Measurements from ENCODE around the gene PLAC8. TPM values are rescaled to one million over a fixed set of nuclear protein-coding genes. Genes with fewer than 3 reads are reported as not detected.
"Not testable (repeated sequence)": the region's sequence is repeated elsewhere in the genome, so short reads cannot be mapped to it uniquely, and the experiment has no call there.

PLAC8 gene
- total and polyA plus RNA-seq, 7 experiments from 2014 or later, result 204 to 634 (median 327) TPM

- not testable (repeated sequence) for H3K27me3 ChIP-seq (ENCODE audit: control insufficient read depth in 2 of 2, insufficient read depth in 2 of 2, low read length in 2 of 2); H3K4me3 ChIP-seq (ENCODE audit: low read length); DNase-seq; H3K27me3 Mint-ChIP-seq; H3K27ac ChIP-seq (ENCODE audit: low read depth, low read length); H3K4me1 ChIP-seq (ENCODE audit: control insufficient read depth in 2 of 2, insufficient read depth in 2 of 2, low read length in 2 of 2); H3K9me3 Mint-ChIP-seq; ATAC-seq; H3K9me3 ChIP-seq (ENCODE audit: control insufficient read depth in 2 of 3, low read length in 3 of 3)
- Mint-ChIP-seq H3K4me3 (peak overlapping the region in 2 of 10 donors; percentile 47 to 68), H3K27ac (peak overlapping the region in 1 of 9 donors; percentile 66), H3K36me3 (peaks cover 16 to 36% (median 24%) of the 10 kb centered on the region in 5 donors), H3K4me1 (peaks cover 8 to 28% (median 14%) of the 10 kb centered on the region in 7 donors)
- intact Hi-C loops (cut with micrococcal nuclease), result loop anchor here (1.0 to 10.0 kb wide), 17 partner anchors 10 to 381 kb away; partner anchors contain the start of genes COPS4 (in 2 of the 2), HELQ (in 1 of the 2), LIN54 (in 1 of the 2) and PLAC8 (in 1 of the 2)
- H3K36me3 ChIP-seq (ENCODE audit: control insufficient read depth in 2 of 3, insufficient read depth in 3 of 3, low read length in 3 of 3), result peaks cover 0 to 18% (median 8%) of the 10 kb centered on the region in 3 experiments
- CTCF ChIA-PET, result interaction anchor here (0.6 to 4.2 kb wide), 20 partner anchors 9 to 229 kb away, joined by 3 to 42 read pairs (median 6); partner anchors contain the start of gene COQ2
- POLR2A ChIA-PET, result interaction anchor here (0.6 to 2.4 kb wide), 15 partner anchors 8 to 207 kb away, joined by 3 to 15 read pairs (median 4); partner anchors contain the start of gene PLAC8
Observed at GRCh38 chr4:83074783-83075182, 39.7 kb downstream of the PLAC8 start.

- ChIA-PET CTCF (interaction anchor here (0.6 to 4.2 kb wide), 20 partner anchors 10 to 229 kb away, joined by 3 to 42 read pairs (median 6); partner anchors contain the start of gene COQ2), POLR2A (interaction anchor here (0.6 to 2.4 kb wide), 15 partner anchors 9 to 220 kb away, joined by 3 to 15 read pairs (median 4); partner anchors contain the start of gene PLAC8)
- Mint-ChIP-seq H3K4me1 (peaks cover 8 to 28% (median 14%) of the 10 kb centered on the region in 7 donors), H3K27ac (peak overlapping the region; percentile 19 to 87 (median 79)), H3K27me3 (no peaks in the 10 kb centered on the region), H3K9me3 (peaks cover 0 to 2% (median 0%) of the 10 kb centered on the region in 11 donors), H3K36me3 (peaks cover 18 to 40% (median 26%) of the 10 kb centered on the region in 5 donors), H3K4me3 (peak overlapping the region; percentile 43 to 85 (median 76))
- Histone ChIP-seq H3K9me3 (ENCODE audit: control insufficient read depth in 2 of 3, low read length in 3 of 3) (no peaks in the 10 kb centered on the region), H3K27ac (ENCODE audit: low read depth, low read length) (no peak overlapping the region), H3K4me3 (ENCODE audit: low read length) (no peak overlapping the region), H3K36me3 (ENCODE audit: control insufficient read depth in 2 of 3, insufficient read depth in 3 of 3, low read length in 3 of 3) (peaks cover 0 to 24% (median 8%) of the 10 kb centered on the region in 3 experiments), H3K27me3 (ENCODE audit: control insufficient read depth in 2 of 2, insufficient read depth in 2 of 2, low read length in 2 of 2) (no peaks in the 10 kb centered on the region), H3K4me1 (ENCODE audit: control insufficient read depth in 2 of 2, insufficient read depth in 2 of 2, low read length in 2 of 2) (peaks cover 0 to 6% of the 10 kb centered on the region in 2 donors)
- intact Hi-C loops (cut with micrococcal nuclease), result loop anchor here (1.0 to 10.0 kb wide), 17 partner anchors 10 to 381 kb away; partner anchors contain the start of genes COPS4 (in 2 of the 2), HELQ (in 1 of the 2), LIN54 (in 1 of the 2) and PLAC8 (in 1 of the 2)
- peak; percentile 99 for ATAC-seq
- DNase-seq, result peak in 8 of 9 donors; percentile 49 to 91 (median 85)
Observed at GRCh38 chr4:83074086-83074704, 40.3 kb downstream of the PLAC8 start.

- POLR2A ChIA-PET, result interaction anchor here (0.7 to 1.5 kb wide), 5 partner anchors 10 to 147 kb away, joined by 3 to 6 read pairs (median 3); partner anchors contain the start of gene COPS4
- peaks cover 7 to 36% (median 8%) of the 10 kb centered on the region in 3 experiments for H3K36me3 ChIP-seq (ENCODE audit: control insufficient read depth in 2 of 3, insufficient read depth in 3 of 3, low read length in 3 of 3)
- H3K36me3 Mint-ChIP-seq, result peaks cover 16 to 46% (median 19%) of the 10 kb centered on the region in 5 donors
Observed at GRCh38 chr4:83071116-83071515, 43.4 kb downstream of the PLAC8 start.

GRCh38 chr4:83067058-83067639, 47.4 kb downstream of the PLAC8 start:
- Histone ChIP-seq H3K27ac (ENCODE audit: low read depth, low read length) (no peak overlapping the region), H3K4me1 (ENCODE audit: control insufficient read depth in 2 of 2, insufficient read depth in 2 of 2, low read length in 2 of 2) (no peaks in the 10 kb centered on the region), H3K27me3 (ENCODE audit: control insufficient read depth in 2 of 2, insufficient read depth in 2 of 2, low read length in 2 of 2) (no peaks in the 10 kb centered on the region), H3K9me3 (ENCODE audit: control insufficient read depth in 2 of 3, low read length in 3 of 3) (no peaks in the 10 kb centered on the region), H3K36me3 (ENCODE audit: control insufficient read depth in 2 of 3, insufficient read depth in 3 of 3, low read length in 3 of 3) (peaks cover 4 to 57% (median 7%) of the 10 kb centered on the region in 3 experiments), H3K4me3 (ENCODE audit: low read length) (no peak overlapping the region)
- ChIA-PET POLR2A (interaction anchor here (0.8 kb wide), 1 partner anchor 185 kb away, joined by 4 read pairs; no protein-coding TSS in a partner anchor), CTCF (interaction anchor here (0.8 to 1.3 kb wide), 2 partner anchors 195 to 213 kb away, joined by 3 to 6 read pairs; no protein-coding TSS in a partner anchor)
- H3K36me3 Mint-ChIP-seq, result peaks cover 15 to 53% (median 23%) of the 10 kb centered on the region in 5 donors
- H3K4me1 Mint-ChIP-seq, result peaks cover 0 to 18% (median 0%) of the 10 kb centered on the region in 7 donors
- intact Hi-C loops (cut with micrococcal nuclease), result no loop called here
- no peak for ATAC-seq
- H3K27ac Mint-ChIP-seq, result no peak overlapping the region
- no peak for DNase-seq
- H3K27me3 Mint-ChIP-seq, result no peaks in the 10 kb centered on the region
- H3K4me3 Mint-ChIP-seq, result no peak overlapping the region
- H3K9me3 Mint-ChIP-seq, result no peaks in the 10 kb centered on the region

More at GRCh38 chr4:83071116-83071515, 43.4 kb downstream of the PLAC8 start:
- intact Hi-C loops (cut with micrococcal nuclease), result loop anchor here in 1 of 2 donors (10.0 kb wide), 1 partner anchor 314 kb away; no protein-coding TSS in a partner anchor
- CTCF ChIA-PET, result interaction anchor here (0.5 to 1.7 kb wide), 13 partner anchors 12 to 465 kb away, joined by 3 to 8 read pairs (median 4); partner anchors contain the start of genes COPS4, COQ2 and GPAT3
- Histone ChIP-seq H3K9me3 (ENCODE audit: control insufficient read depth in 2 of 3, low read length in 3 of 3) (no peaks in the 10 kb centered on the region), H3K27me3 (ENCODE audit: control insufficient read depth in 2 of 2, insufficient read depth in 2 of 2, low read length in 2 of 2) (no peaks in the 10 kb centered on the region), H3K4me3 (ENCODE audit: low read length) (no peak overlapping the region), H3K27ac (ENCODE audit: low read depth, low read length) (no peak overlapping the region), H3K4me1 (ENCODE audit: control insufficient read depth in 2 of 2, insufficient read depth in 2 of 2, low read length in 2 of 2) (peaks cover 0 to 6% of the 10 kb centered on the region in 2 donors)
- Mint-ChIP-seq H3K27ac (peak overlapping the region in 8 of 9 donors; percentile 0 to 60 (median 50)), H3K4me3 (no peak overlapping the region), H3K27me3 (no peaks in the 10 kb centered on the region), H3K9me3 (no peaks in the 10 kb centered on the region), H3K4me1 (peaks cover 4 to 23% (median 6%) of the 10 kb centered on the region in 7 donors)
- DNase-seq, result no peak
- no peak for ATAC-seq

- Histone ChIP-seq H3K9me3 (ENCODE audit: control insufficient read depth in 2 of 3, low read length in 3 of 3) (no peaks in the 10 kb centered on the region), H3K4me1 (ENCODE audit: control insufficient read depth in 2 of 2, insufficient read depth in 2 of 2, low read length in 2 of 2) (no peaks in the 10 kb centered on the region), H3K27ac (ENCODE audit: low read depth, low read length) (no peak overlapping the region), H3K4me3 (ENCODE audit: low read length) (no peak overlapping the region), H3K36me3 (ENCODE audit: control insufficient read depth in 2 of 3, insufficient read depth in 3 of 3, low read length in 3 of 3) (peaks cover 4 to 63% (median 11%) of the 10 kb centered on the region in 3 experiments), H3K27me3 (ENCODE audit: control insufficient read depth in 2 of 2, insufficient read depth in 2 of 2, low read length in 2 of 2) (no peaks in the 10 kb centered on the region)
- intact Hi-C loops (cut with micrococcal nuclease), result no loop called here
- ChIA-PET POLR2A (interaction anchor here (0.9 kb wide), 1 partner anchor 10 kb away, joined by 3 read pairs; no protein-coding TSS in a partner anchor), CTCF (no interaction called here)
- Mint-ChIP-seq H3K9me3 (no peaks in the 10 kb centered on the region), H3K4me3 (no peak overlapping the region), H3K27ac (peak overlapping the region in 4 of 9 donors; percentile 4 to 69 (median 18)), H3K4me1 (peaks cover 0 to 5% (median 0%) of the 10 kb centered on the region in 7 donors), H3K36me3 (peaks cover 15 to 52% (median 28%) of the 10 kb centered on the region in 5 donors), H3K27me3 (no peaks in the 10 kb centered on the region)
- DNase-seq (no peak), ATAC-seq (no peak)
Observed at GRCh38 chr4:83065266-83065665, 49.3 kb downstream of the PLAC8 start.

GRCh38 chr4:83062739-83063138, 51.8 kb downstream of the PLAC8 start:
- H3K9me3 Mint-ChIP-seq, result no peaks in the 10 kb centered on the region
- H3K4me3 ChIP-seq (ENCODE audit: low read length), result no peak overlapping the region
- intact Hi-C loops (cut with micrococcal nuclease), result no loop called here
- no peaks in the 10 kb centered on the region for H3K9me3 ChIP-seq (ENCODE audit: control insufficient read depth in 2 of 3, low read length in 3 of 3)
- H3K27ac ChIP-seq (ENCODE audit: low read depth, low read length), result no peak overlapping the region
- H3K27me3 Mint-ChIP-seq, result no peaks in the 10 kb centered on the region
- no peaks in the 10 kb centered on the region for H3K27me3 ChIP-seq (ENCODE audit: control insufficient read depth in 2 of 2, insufficient read depth in 2 of 2, low read length in 2 of 2)
- no peak for DNase-seq
- peaks cover 5 to 48% (median 24%) of the 10 kb centered on the region in 5 donors for H3K36me3 Mint-ChIP-seq
- no peak for ATAC-seq
- H3K36me3 ChIP-seq (ENCODE audit: control insufficient read depth in 2 of 3, insufficient read depth in 3 of 3, low read length in 3 of 3), result peaks cover 4 to 54% (median 9%) of the 10 kb centered on the region in 3 experiments
- no peak overlapping the region for H3K27ac Mint-ChIP-seq
- H3K4me3 Mint-ChIP-seq, result no peak overlapping the region
- no peaks in the 10 kb centered on the region for H3K4me1 Mint-ChIP-seq
- POLR2A ChIA-PET, result no interaction called here
- CTCF ChIA-PET, result interaction anchor here (0.6 to 1.5 kb wide), 2 partner anchors 12 to 175 kb away, joined by 3 to 5 read pairs; no protein-coding TSS in a partner anchor
- H3K4me1 ChIP-seq (ENCODE audit: control insufficient read depth in 2 of 2, insufficient read depth in 2 of 2, low read length in 2 of 2), result no peaks in the 10 kb centered on the region
